Measurements from ENCODE around the gene GALNT6. TPM values are rescaled to one million over a fixed set of nuclear protein-coding genes. Genes with fewer than 3 reads are reported as not detected.

GALNT6 gene
- polyA plus RNA-seq, 1 donor from 2014 or later: not detected

GRCh38 chr12:51409846-51410245, 18.6 kb upstream of the GALNT6 start:
- no peak overlapping the region for H3K27ac ChIP-seq (ENCODE audit: low read length)
- H3K9ac ChIP-seq (ENCODE audit: low read length): no peak overlapping the region
- no peak overlapping the region for H2AFZ ChIP-seq (ENCODE audit: low read depth, low read length)
- no peaks in the 10 kb centered on the region for H3K9me2 ChIP-seq (ENCODE audit: insufficient read depth, low read length)
- no peaks in the 10 kb centered on the region for H4K20me1 ChIP-seq (ENCODE audit: insufficient read depth)
- H3K4me3 ChIP-seq (ENCODE audit: low read length): no peak overlapping the region
- H3K9me3 ChIP-seq (ENCODE audit: low read length): no peaks in the 10 kb centered on the region
- H3K4me2 ChIP-seq (ENCODE audit: low read length): no peak overlapping the region
- no peak for TF ChIP-seq POLR2AphosphoS5 (IDR thresholded peaks at IDR 0.05)
- no peak for TF ChIP-seq CTCF (IDR thresholded peaks at IDR 0.05; ENCODE audit: poor library complexity, severe bottlenecking)
- H3K36me3 ChIP-seq (ENCODE audit: insufficient read depth, low read length): no peaks in the 10 kb centered on the region
- H3F3A ChIP-seq (ENCODE audit: insufficient read depth, low read length, poor library complexity, severe bottlenecking): no peaks in the 10 kb centered on the region
- no peaks in the 10 kb centered on the region for H3K79me2 ChIP-seq (replicated peaks; ENCODE audit: insufficient read depth, low read length)
- H3K27me3 ChIP-seq (ENCODE audit: insufficient read depth, low read depth, low read length): no peaks in the 10 kb centered on the region

- Histone ChIP-seq H3F3A (ENCODE audit: insufficient read depth, low read length, poor library complexity, severe bottlenecking) (no peaks in the 10 kb centered on the region), H3K4me2 (ENCODE audit: low read length) (no peak overlapping the region), H3K27me3 (ENCODE audit: insufficient read depth, low read depth, low read length) (no peaks in the 10 kb centered on the region), H2AFZ (ENCODE audit: low read depth, low read length) (no peak overlapping the region), H3K4me3 (ENCODE audit: low read length) (no peak overlapping the region), H3K79me2 (replicated peaks; ENCODE audit: insufficient read depth, low read length) (no peaks in the 10 kb centered on the region), H3K36me3 (ENCODE audit: insufficient read depth, low read length) (no peaks in the 10 kb centered on the region), H3K27ac (ENCODE audit: low read length) (no peak overlapping the region), H3K9me2 (ENCODE audit: insufficient read depth, low read length) (no peaks in the 10 kb centered on the region), H3K9ac (ENCODE audit: low read length) (no peak overlapping the region), H3K9me3 (ENCODE audit: low read length) (no peaks in the 10 kb centered on the region), H4K20me1 (ENCODE audit: insufficient read depth) (no peaks in the 10 kb centered on the region)
- TF ChIP-seq MXI1 (conservative IDR thresholded peaks at IDR 0.05; ENCODE audit: poor library complexity, severe bottlenecking) (no peak), EZH2 (IDR thresholded peaks at IDR 0.05; ENCODE audit: borderline replicate concordance, insufficient read depth, low read length, poor library complexity, severe bottlenecking) (no peak)
Measured at GRCh38 chr12:51407604-51408003, 16.4 kb upstream of the GALNT6 start.

GRCh38 chr12:51406859-51407258, 15.7 kb upstream of the GALNT6 start:
- no peak overlapping the region for H3K9ac ChIP-seq (ENCODE audit: low read length)
- H3K36me3 ChIP-seq (ENCODE audit: insufficient read depth, low read length): no peaks in the 10 kb centered on the region
- H3K27ac ChIP-seq (ENCODE audit: low read length): no peak overlapping the region
- H2AFZ ChIP-seq (ENCODE audit: low read depth, low read length): no peak overlapping the region
- no peak overlapping the region for H3K4me2 ChIP-seq (ENCODE audit: low read length)
- no peaks in the 10 kb centered on the region for H4K20me1 ChIP-seq (ENCODE audit: insufficient read depth)
- no peaks in the 10 kb centered on the region for H3K27me3 ChIP-seq (ENCODE audit: insufficient read depth, low read depth, low read length)
- H3F3A ChIP-seq (ENCODE audit: insufficient read depth, low read length, poor library complexity, severe bottlenecking): no peaks in the 10 kb centered on the region
- H3K9me2 ChIP-seq (ENCODE audit: insufficient read depth, low read length): no peaks in the 10 kb centered on the region
- no peak for TF ChIP-seq TAF1 (IDR thresholded peaks at IDR 0.05; ENCODE audit: low read depth)
- no peak for TF ChIP-seq EP300 (conservative IDR thresholded peaks at IDR 0.05; ENCODE audit: poor library complexity, severe bottlenecking)
- TF ChIP-seq EZH2 (IDR thresholded peaks at IDR 0.05; ENCODE audit: borderline replicate concordance, insufficient read depth, low read length, poor library complexity, severe bottlenecking): no peak
- no peak for TF ChIP-seq MXI1 (conservative IDR thresholded peaks at IDR 0.05; ENCODE audit: poor library complexity, severe bottlenecking)
- no peak for TF ChIP-seq CTCF (IDR thresholded peaks at IDR 0.05; ENCODE audit: poor library complexity, severe bottlenecking)
- no peaks in the 10 kb centered on the region for H3K9me3 ChIP-seq (ENCODE audit: low read length)
- no peaks in the 10 kb centered on the region for H3K79me2 ChIP-seq (replicated peaks; ENCODE audit: insufficient read depth, low read length)
- no peak overlapping the region for H3K4me3 ChIP-seq (ENCODE audit: low read length)
